ENCODE measurements around the gene SLC2A8.

GRCh38 chr9:127360250-127360649 is 36.7 kb upstream of the SLC2A8 start:
- TF ChIP-seq, protein P1, sequence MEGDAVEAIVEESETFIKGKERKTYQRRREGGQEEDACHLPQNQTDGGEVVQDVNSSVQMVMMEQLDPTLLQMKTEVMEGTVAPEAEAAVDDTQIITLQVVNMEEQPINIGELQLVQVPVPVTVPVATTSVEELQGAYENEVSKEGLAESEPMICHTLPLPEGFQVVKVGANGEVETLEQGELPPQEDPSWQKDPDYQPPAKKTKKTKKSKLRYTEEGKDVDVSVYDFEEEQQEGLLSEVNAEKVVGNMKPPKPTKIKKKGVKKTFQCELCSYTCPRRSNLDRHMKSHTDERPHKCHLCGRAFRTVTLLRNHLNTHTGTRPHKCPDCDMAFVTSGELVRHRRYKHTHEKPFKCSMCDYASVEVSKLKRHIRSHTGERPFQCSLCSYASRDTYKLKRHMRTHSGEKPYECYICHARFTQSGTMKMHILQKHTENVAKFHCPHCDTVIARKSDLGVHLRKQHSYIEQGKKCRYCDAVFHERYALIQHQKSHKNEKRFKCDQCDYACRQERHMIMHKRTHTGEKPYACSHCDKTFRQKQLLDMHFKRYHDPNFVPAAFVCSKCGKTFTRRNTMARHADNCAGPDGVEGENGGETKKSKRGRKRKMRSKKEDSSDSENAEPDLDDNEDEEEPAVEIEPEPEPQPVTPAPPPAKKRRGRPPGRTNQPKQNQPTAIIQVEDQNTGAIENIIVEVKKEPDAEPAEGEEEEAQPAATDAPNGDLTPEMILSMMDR (IDR thresholded peaks at IDR 0.05): peak in 1 of 6 experiments; percentile 3
- TF ChIP-seq POLR2A (IDR thresholded peaks at IDR 0.05): no peak

Measured in thyroid gland (tissue), 4 donors.